Measurements from ENCODE around the gene TRMT61A. TPM values are rescaled to one million over a fixed set of nuclear protein-coding genes. Genes with fewer than 3 reads are reported as not detected.

Gene TRMT61A
- total and polyA plus RNA-seq, 9 of the 15 experiments (the other 6 are each of a cell fraction or from before 2014, with no cell fraction given) = 0.10 to 24.8 (median 5.1) TPM

DNA sequence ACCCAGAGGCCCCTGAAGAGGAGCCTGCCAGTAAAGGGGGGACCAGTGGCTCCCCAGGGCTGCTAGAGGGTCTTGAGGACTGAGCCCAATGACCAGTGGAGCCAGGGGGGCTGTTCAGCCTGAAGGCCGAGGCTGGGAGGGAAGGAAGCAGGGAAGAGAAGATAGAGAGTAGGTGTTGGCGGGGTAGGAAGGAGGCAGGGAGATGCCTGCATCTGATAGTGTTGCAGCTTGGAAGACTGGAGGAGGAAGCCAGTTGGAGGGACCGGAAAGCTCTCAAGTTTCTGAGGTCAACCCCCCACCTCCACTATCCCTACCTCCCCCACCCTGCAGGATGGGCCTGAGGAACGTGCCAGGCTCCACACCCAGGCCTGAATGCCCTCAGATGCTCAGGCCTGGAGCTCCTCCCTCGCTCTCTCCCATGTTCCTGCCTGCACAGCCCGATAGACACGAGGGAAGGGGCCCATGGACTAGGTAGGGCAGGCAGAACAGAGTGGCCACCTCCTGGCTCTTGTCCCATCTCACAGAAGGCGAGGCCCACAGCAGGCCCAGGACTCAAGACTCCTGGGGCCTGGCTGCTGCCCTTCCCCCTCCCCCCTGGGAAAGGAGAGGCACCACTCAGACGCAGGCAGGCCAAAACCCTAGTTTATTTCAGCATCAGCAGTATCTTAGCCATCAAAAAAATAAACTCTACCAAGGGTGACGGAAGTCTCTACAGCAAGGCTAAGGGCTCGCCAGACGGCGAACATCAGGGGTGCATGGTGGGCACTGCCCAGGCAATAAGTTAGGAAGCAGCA lies 9.8 kb upstream of the TRMT61A start (continued):
- TF ChIP-seq, protein P1, sequence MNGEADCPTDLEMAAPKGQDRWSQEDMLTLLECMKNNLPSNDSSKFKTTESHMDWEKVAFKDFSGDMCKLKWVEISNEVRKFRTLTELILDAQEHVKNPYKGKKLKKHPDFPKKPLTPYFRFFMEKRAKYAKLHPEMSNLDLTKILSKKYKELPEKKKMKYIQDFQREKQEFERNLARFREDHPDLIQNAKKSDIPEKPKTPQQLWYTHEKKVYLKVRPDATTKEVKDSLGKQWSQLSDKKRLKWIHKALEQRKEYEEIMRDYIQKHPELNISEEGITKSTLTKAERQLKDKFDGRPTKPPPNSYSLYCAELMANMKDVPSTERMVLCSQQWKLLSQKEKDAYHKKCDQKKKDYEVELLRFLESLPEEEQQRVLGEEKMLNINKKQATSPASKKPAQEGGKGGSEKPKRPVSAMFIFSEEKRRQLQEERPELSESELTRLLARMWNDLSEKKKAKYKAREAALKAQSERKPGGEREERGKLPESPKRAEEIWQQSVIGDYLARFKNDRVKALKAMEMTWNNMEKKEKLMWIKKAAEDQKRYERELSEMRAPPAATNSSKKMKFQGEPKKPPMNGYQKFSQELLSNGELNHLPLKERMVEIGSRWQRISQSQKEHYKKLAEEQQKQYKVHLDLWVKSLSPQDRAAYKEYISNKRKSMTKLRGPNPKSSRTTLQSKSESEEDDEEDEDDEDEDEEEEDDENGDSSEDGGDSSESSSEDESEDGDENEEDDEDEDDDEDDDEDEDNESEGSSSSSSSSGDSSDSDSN (IDR thresholded peaks at IDR 0.05; ENCODE audit: borderline replicate concordance in 1 of 2, low read depth in 2 of 2, low read length in 2 of 2) = 0 out of 4 replicates have a peak, but pooled peaks of 1 of the 2 experiments have one; percentile 51
- TF ChIP-seq DPF2 (IDR thresholded peaks at IDR 0.05) (peak; percentile 60), TCF7 (IDR thresholded peaks at IDR 0.05; ENCODE audit: borderline replicate concordance) (no peak), ZEB2 (IDR thresholded peaks at IDR 0.05) (no peak), CCAR2 (IDR thresholded peaks at IDR 0.05; ENCODE audit: low read depth, low read length) (no peak), HIVEP1 (CRISPR knock-in tag; IDR thresholded peaks at IDR 0.05) (no peak), IFI16 (CRISPR knock-in tag; IDR thresholded peaks at IDR 0.05) (no peak), NCOA6 (IDR thresholded peaks at IDR 0.05) (no peak), PHF20 (IDR thresholded peaks at IDR 0.05; ENCODE audit: partially characterized antibody) (no peak), ZNF347 (CRISPR knock-in tag; IDR thresholded peaks at IDR 0.05; ENCODE audit: low read depth) (no peak), ZNF408 (CRISPR knock-in tag; IDR thresholded peaks at IDR 0.05; ENCODE audit: low read depth) (no peak), POLR2G (IDR thresholded peaks at IDR 0.05; ENCODE audit: low read depth, low read length) (peak; percentile 8; the same call in 1 of the 2 replicates), STAT5B (CRISPR knock-in tag; IDR thresholded peaks at IDR 0.05) (no peak), SIRT6 (IDR thresholded peaks at IDR 0.05; ENCODE audit: low read depth, low read length) (no peak), ZNF143 (CRISPR knock-in tag; IDR thresholded peaks at IDR 0.05) (no peak), RNF2 (IDR thresholded peaks at IDR 0.05) (no peak), ZNF316 (IDR thresholded peaks at IDR 0.05) (peak; percentile 42), GTF2A2 (tag; IDR thresholded peaks at IDR 0.05) (no peak)
- TF ChIP-seq, protein P2, sequence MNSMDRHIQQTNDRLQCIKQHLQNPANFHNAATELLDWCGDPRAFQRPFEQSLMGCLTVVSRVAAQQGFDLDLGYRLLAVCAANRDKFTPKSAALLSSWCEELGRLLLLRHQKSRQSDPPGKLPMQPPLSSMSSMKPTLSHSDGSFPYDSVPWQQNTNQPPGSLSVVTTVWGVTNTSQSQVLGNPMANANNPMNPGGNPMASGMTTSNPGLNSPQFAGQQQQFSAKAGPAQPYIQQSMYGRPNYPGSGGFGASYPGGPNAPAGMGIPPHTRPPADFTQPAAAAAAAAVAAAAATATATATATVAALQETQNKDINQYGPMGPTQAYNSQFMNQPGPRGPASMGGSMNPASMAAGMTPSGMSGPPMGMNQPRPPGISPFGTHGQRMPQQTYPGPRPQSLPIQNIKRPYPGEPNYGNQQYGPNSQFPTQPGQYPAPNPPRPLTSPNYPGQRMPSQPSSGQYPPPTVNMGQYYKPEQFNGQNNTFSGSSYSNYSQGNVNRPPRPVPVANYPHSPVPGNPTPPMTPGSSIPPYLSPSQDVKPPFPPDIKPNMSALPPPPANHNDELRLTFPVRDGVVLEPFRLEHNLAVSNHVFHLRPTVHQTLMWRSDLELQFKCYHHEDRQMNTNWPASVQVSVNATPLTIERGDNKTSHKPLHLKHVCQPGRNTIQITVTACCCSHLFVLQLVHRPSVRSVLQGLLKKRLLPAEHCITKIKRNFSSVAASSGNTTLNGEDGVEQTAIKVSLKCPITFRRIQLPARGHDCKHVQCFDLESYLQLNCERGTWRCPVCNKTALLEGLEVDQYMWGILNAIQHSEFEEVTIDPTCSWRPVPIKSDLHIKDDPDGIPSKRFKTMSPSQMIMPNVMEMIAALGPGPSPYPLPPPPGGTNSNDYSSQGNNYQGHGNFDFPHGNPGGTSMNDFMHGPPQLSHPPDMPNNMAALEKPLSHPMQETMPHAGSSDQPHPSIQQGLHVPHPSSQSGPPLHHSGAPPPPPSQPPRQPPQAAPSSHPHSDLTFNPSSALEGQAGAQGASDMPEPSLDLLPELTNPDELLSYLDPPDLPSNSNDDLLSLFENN (IDR thresholded peaks at IDR 0.05; ENCODE audit: low read depth in 2 of 2, low read length in 2 of 2) = no peak
- TF ChIP-seq, protein P3, sequence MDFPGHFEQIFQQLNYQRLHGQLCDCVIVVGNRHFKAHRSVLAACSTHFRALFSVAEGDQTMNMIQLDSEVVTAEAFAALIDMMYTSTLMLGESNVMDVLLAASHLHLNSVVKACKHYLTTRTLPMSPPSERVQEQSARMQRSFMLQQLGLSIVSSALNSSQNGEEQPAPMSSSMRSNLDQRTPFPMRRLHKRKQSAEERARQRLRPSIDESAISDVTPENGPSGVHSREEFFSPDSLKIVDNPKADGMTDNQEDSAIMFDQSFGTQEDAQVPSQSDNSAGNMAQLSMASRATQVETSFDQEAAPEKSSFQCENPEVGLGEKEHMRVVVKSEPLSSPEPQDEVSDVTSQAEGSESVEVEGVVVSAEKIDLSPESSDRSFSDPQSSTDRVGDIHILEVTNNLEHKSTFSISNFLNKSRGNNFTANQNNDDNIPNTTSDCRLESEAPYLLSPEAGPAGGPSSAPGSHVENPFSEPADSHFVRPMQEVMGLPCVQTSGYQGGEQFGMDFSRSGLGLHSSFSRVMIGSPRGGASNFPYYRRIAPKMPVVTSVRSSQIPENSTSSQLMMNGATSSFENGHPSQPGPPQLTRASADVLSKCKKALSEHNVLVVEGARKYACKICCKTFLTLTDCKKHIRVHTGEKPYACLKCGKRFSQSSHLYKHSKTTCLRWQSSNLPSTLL (IDR thresholded peaks at IDR 0.05) = no peak

Data from K562 (cell line).